ENCODE measurements around the gene PERM1.
"Not testable (repeated sequence)": the region's sequence is repeated elsewhere in the genome, so short reads cannot be mapped to it uniquely, and the experiment has no call there.

Gene PERM1

DNA sequence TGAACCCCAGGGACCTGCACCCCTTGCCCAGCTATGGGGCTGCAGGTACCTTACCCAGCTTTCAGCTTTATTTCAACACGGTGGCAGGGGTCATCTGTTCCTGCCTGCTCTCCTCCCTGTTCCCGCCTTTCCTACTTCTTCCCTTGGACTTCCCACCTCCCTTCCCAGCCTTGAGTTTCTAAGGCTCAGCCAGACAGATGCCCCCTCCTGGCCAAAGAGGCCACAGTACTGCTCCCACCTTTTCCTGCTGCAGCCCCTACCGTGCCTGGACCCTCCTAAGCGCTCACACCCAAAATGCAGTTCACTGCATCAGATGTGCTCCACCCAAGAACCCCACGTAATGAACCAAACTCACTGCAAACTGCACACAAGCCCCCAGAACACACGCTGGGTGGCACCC lies 30.5 kb downstream of the PERM1 start:
- Histone ChIP-seq H3K36me3 (replicated peaks) (peaks cover 86% of the 10 kb centered on the region), H3K4me3 (ENCODE audit: low read depth, low read length) (no peak overlapping the region), H3K27ac (no peak overlapping the region), H3K27me3 (replicated peaks) (no peaks in the 10 kb centered on the region)
- no peak for DNase-seq
- TF ChIP-seq, protein P1, sequence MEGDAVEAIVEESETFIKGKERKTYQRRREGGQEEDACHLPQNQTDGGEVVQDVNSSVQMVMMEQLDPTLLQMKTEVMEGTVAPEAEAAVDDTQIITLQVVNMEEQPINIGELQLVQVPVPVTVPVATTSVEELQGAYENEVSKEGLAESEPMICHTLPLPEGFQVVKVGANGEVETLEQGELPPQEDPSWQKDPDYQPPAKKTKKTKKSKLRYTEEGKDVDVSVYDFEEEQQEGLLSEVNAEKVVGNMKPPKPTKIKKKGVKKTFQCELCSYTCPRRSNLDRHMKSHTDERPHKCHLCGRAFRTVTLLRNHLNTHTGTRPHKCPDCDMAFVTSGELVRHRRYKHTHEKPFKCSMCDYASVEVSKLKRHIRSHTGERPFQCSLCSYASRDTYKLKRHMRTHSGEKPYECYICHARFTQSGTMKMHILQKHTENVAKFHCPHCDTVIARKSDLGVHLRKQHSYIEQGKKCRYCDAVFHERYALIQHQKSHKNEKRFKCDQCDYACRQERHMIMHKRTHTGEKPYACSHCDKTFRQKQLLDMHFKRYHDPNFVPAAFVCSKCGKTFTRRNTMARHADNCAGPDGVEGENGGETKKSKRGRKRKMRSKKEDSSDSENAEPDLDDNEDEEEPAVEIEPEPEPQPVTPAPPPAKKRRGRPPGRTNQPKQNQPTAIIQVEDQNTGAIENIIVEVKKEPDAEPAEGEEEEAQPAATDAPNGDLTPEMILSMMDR (IDR thresholded peaks at IDR 0.05; ENCODE audit: low read depth, low read length, missing control alignments): peak; percentile 77
- in situ Hi-C loops (cut with HindIII; ENCODE audit: low pct_ligation_motif_present, low sequenced_read_pairs): no loop called here

DNA sequence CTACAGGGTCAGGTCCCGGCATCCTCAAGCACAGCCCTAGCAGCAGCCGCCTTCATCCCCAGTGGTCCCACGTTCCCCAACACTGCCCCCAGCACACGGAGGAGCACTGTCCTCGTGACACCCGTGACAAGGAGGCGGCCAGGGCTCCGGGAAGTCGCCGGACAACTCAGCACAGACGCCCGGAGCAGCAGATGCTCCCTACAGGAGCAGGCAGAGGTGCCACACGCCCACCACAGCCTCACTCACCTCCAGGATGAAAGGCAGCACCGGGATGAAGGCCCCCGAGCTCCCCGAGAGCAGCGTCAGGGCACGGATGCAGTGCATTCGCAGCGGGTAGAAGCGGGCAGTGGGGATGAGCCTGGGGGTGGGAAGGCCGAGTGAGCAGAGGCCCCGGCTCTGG lies 31.0 kb downstream of the PERM1 start:
- Histone ChIP-seq H3K36me3 (replicated peaks) (peaks cover 86% of the 10 kb centered on the region), H3K27ac (no peak overlapping the region), H3K4me3 (ENCODE audit: low read depth, low read length) (no peak overlapping the region), H3K27me3 (replicated peaks) (no peaks in the 10 kb centered on the region)
- in situ Hi-C loops (cut with HindIII; ENCODE audit: low pct_ligation_motif_present, low sequenced_read_pairs): no loop called here
- no peak for DNase-seq
- TF ChIP-seq, protein P1 (IDR thresholded peaks at IDR 0.05; ENCODE audit: low read depth, low read length, missing control alignments): no peak

DNA sequence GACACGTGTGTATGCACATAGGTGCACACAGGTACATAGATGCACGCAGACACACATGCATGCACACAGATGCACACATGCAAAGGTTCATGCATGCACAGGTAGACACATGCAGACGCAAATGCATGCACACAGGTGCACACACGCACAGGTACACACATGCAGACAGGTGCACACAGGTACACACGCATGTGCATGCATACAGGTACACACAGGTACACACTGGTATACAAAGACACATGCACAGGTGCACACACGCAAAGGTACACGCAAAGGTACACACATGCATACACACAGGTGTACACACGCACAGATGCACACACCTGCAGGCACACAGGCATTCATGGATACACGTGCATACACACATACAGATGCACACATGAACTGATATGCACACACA lies 31.6 kb downstream of the PERM1 start:
- H3K27ac ChIP-seq: no peak overlapping the region
- no peak overlapping the region for H3K4me3 ChIP-seq (ENCODE audit: low read depth, low read length)
- H3K27me3 ChIP-seq (replicated peaks): no peaks in the 10 kb centered on the region
- H3K36me3 ChIP-seq (replicated peaks): peaks cover 86% of the 10 kb centered on the region
- in situ Hi-C loops (cut with HindIII; ENCODE audit: low pct_ligation_motif_present, low sequenced_read_pairs): no loop called here
- TF ChIP-seq, protein P1 (IDR thresholded peaks at IDR 0.05; ENCODE audit: low read depth, low read length, missing control alignments): no peak
- no peak for DNase-seq

DNA sequence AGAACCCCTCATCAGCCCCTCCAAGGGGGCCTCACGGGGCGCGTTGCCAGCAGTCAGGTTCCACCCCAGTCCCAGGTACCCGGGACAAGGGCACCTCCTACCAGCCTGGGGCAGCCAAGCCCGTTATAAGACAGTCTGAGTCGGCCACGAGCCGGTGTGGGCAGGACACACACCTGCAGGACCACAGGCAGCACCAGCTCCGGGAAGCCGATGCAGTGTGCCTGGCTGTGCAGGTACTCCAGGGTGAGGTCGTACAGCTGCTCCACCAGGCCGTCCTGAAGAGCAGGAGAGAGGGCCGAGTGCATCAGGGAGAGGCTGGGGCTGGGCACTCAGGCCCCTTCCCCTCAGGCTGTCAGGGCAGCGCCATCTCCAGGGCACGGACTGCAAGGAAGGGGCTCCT lies 33.9 kb downstream of the PERM1 start:
- no peaks in the 10 kb centered on the region for H3K27me3 ChIP-seq (replicated peaks)
- H3K36me3 ChIP-seq (replicated peaks): peaks cover 70% of the 10 kb centered on the region
- no peak overlapping the region for H3K27ac ChIP-seq
- no peak for DNase-seq
- TF ChIP-seq, protein P1 (IDR thresholded peaks at IDR 0.05; ENCODE audit: low read depth, low read length, missing control alignments): peak; percentile 8
- in situ Hi-C loops (cut with HindIII; ENCODE audit: low pct_ligation_motif_present, low sequenced_read_pairs): no loop called here
- no peak overlapping the region for H3K4me3 ChIP-seq (ENCODE audit: low read depth, low read length)

DNA sequence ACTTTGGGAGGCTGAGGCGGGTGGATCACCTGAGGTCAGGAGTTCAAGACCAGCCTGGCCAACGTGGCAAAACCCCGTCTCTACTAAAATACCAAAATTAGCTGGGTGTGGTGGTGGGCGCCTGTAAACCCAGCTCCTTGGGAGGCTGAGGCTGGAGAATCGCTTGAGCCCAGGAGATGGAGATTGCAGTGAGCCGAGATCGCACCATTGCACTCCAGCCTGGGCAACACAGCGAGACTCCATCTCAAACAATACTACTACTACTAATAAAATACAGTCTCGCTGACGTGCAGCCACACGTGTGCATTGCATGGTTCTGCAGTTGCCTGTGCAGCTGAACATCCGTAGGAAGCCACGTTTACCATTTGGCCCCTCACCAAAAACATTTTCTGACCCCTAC lies 35.1 kb downstream of the PERM1 start:
- H3K4me3 ChIP-seq (ENCODE audit: low read depth, low read length); H3K27ac ChIP-seq; DNase-seq; H3K27me3 ChIP-seq (replicated peaks); in situ Hi-C loops (cut with HindIII; ENCODE audit: low pct_ligation_motif_present, low sequenced_read_pairs): not testable (repeated sequence)
- H3K36me3 ChIP-seq (replicated peaks): peaks cover 58% of the 10 kb centered on the region

DNA sequence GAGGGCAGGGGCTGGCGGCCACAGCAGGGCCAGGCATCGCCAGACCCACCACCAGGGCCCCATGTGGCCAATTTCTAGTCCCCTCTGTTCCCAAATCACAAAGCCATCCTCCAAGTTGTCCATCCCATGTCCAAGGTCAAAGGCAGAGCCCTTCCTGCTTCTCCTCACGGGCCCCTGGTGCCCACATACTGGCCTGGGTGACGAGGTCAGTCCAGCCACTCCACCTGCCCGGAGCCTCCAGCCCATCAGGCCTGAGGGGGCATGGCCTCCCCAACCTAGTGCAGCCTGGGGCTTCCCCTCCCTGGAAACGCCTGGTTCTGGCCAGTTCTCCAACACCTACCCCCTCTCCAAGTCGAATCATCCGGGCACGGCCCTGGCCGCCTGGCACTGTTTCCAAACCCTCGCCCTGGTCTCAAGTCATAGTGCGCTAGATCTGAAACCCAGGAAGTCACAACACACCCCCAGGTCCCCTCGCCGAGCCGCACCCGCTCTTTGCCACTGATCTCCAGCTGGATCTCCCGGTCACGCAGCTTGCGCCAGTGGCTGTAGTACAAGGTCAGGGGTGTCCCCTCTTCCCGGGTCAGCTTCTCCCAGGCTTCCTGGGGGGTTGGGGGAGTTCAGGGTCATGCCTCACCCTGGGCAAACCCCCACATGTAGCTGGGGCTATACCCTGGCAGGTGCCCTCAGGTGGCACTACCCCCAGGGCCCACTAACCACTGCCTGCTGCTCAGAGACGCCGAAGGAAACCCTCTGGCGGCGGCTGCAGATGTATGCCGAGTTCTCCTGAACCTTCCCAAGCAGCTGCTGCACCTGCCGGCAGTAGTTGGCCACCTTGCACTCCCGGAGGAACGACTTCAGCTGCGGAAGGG lies 36.0 kb downstream of the PERM1 start:
- no peak for DNase-seq
- in situ Hi-C loops (cut with HindIII; ENCODE audit: low pct_ligation_motif_present, low sequenced_read_pairs): no loop called here
- Histone ChIP-seq H3K4me3 (ENCODE audit: low read depth, low read length) (no peak overlapping the region), H3K27ac (no peak overlapping the region), H3K27me3 (replicated peaks) (peaks cover 4% of the 10 kb centered on the region), H3K36me3 (replicated peaks) (peaks cover 52% of the 10 kb centered on the region)
- TF ChIP-seq, protein P1 (IDR thresholded peaks at IDR 0.05; ENCODE audit: low read depth, low read length, missing control alignments): no peak
